Measurements from ENCODE around the gene GLRX3. TPM values are rescaled to one million over a fixed set of nuclear protein-coding genes. Genes with fewer than 3 reads are reported as not detected.

The GLRX3 gene
- total RNA-seq, 4 donors from 2014 or later = 41.0 to 68.0 (median 50.1) TPM

- Histone ChIP-seq H3K36me3 (peaks cover 0 to 42% of the 10 kb centered on the region in 2 donors), H3K4me3 (no peak overlapping the region), H3K9me3 (no peaks in the 10 kb centered on the region), H3K27me3 (no peaks in the 10 kb centered on the region), H3K4me1 (peaks cover 0 to 8% of the 10 kb centered on the region in 2 donors), H3K27ac (no peak overlapping the region)
- intact Hi-C loops (cut with DNase I; ENCODE audit: low total_unique reads) (no loop called here), in situ Hi-C loops (cut with MboI; ENCODE audit: low sequenced_read_pairs in 4 of 4) (loop anchor here in 2 of 4 donors (25.0 kb wide), 1 partner anchor 1710 kb away; no protein-coding TSS in a partner anchor)
- TF ChIP-seq, protein P1, sequence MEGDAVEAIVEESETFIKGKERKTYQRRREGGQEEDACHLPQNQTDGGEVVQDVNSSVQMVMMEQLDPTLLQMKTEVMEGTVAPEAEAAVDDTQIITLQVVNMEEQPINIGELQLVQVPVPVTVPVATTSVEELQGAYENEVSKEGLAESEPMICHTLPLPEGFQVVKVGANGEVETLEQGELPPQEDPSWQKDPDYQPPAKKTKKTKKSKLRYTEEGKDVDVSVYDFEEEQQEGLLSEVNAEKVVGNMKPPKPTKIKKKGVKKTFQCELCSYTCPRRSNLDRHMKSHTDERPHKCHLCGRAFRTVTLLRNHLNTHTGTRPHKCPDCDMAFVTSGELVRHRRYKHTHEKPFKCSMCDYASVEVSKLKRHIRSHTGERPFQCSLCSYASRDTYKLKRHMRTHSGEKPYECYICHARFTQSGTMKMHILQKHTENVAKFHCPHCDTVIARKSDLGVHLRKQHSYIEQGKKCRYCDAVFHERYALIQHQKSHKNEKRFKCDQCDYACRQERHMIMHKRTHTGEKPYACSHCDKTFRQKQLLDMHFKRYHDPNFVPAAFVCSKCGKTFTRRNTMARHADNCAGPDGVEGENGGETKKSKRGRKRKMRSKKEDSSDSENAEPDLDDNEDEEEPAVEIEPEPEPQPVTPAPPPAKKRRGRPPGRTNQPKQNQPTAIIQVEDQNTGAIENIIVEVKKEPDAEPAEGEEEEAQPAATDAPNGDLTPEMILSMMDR (IDR thresholded peaks at IDR 0.05 in 4 of 5, conservative IDR thresholded peaks at IDR 0.05 in 1 of 5) = no peak
- TF ChIP-seq POLR2A (IDR thresholded peaks at IDR 0.05) = no peak
- DNase-seq = no peak
- ATAC-seq = no peak
Observed at GRCh38 chr10:130177250-130177649, 41.1 kb downstream of the GLRX3 start.

DNA sequence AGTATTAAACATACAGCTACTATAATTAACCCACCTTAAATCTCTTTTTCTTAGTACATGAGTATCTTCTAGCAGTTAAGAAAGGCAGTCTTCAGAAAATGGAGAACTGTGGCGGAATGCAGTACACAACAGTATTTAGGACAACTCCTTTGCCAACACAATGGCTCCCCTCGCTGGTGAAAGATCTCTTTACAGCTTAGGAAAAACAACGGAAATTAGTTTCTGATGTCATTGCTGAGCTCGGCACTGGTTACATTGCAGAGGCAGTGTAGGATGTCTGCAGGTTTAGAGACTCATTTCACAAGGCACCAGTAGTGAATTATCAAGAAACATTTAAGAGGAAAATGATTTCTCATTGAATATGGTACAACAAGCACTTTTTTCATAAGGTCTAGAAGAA lies 43.4 kb downstream of the GLRX3 start:
- H3K27me3 ChIP-seq = no peaks in the 10 kb centered on the region
- TF ChIP-seq POLR2A (IDR thresholded peaks at IDR 0.05) = no peak
- TF ChIP-seq, protein P1 (IDR thresholded peaks at IDR 0.05 in 4 of 5, conservative IDR thresholded peaks at IDR 0.05 in 1 of 5) = peak in 1 of 5 experiments; percentile 11
- H3K36me3 ChIP-seq = peaks cover 0 to 65% of the 10 kb centered on the region in 2 donors
- peaks cover 0 to 8% of the 10 kb centered on the region in 2 donors for H3K4me1 ChIP-seq
- no peak for DNase-seq
- in situ Hi-C loops (cut with MboI; ENCODE audit: low sequenced_read_pairs in 4 of 4) = loop anchor here in 2 of 4 donors (25.0 kb wide), 1 partner anchor 1708 kb away; no protein-coding TSS in a partner anchor
- intact Hi-C loops (cut with DNase I; ENCODE audit: low total_unique reads) = no loop called here
- no peaks in the 10 kb centered on the region for H3K9me3 ChIP-seq
- no peak overlapping the region for H3K27ac ChIP-seq
- no peak overlapping the region for H3K4me3 ChIP-seq
- peak in 1 of 2 donors; percentile 55 for ATAC-seq

DNA sequence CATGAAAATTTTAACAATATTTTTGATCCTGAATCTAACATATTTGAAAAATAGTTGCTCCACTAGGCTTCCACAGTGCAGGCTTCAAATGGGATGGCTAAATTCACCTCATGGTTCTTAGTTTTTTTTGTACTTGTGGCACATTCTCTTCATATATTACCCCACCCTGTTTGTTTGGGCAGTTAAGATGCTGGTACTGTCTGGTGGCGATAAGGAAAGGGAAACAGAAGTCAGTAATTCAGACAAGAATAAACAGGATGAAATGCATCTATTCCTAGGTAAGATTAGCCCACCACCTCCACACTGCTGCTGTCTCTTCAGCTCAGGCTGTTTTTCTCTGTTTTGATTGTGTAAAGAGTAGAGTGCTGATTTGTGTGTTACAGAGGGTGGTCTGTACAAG lies 44.2 kb downstream of the GLRX3 start:
- Histone ChIP-seq H3K4me1 (peaks cover 0 to 8% of the 10 kb centered on the region in 2 donors), H3K36me3 (peaks cover 0 to 65% of the 10 kb centered on the region in 2 donors), H3K4me3 (no peak overlapping the region), H3K9me3 (no peaks in the 10 kb centered on the region), H3K27me3 (no peaks in the 10 kb centered on the region), H3K27ac (no peak overlapping the region)
- in situ Hi-C loops (cut with MboI; ENCODE audit: low sequenced_read_pairs in 4 of 4) = loop anchor here in 2 of 4 donors (25.0 kb wide), 1 partner anchor 1707 kb away; no protein-coding TSS in a partner anchor
- intact Hi-C loops (cut with DNase I; ENCODE audit: low total_unique reads) = no loop called here
- TF ChIP-seq, protein P1 (IDR thresholded peaks at IDR 0.05 in 4 of 5, conservative IDR thresholded peaks at IDR 0.05 in 1 of 5) = no peak
- TF ChIP-seq POLR2A (IDR thresholded peaks at IDR 0.05) = no peak
- ATAC-seq (no peak), DNase-seq (no peak)

DNA sequence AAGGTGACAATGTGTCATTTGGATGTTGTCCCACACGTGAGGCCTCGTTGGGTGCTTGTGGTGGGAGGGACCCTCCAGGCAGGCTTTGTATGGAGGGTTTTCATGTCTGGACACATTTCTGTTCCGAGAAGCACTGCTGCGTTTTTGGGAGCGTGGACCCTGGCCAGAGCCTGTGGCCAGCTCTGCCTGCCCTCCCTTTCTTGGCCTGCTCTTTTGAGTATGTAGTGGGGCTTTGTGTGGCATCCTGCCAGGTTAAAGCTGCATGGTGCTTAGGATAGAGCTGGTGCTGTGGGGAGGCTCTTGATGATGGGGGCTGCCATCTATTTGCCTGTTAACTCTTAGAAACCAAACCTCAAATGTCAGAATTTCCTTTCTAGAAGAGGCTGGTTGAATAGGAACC lies 45.7 kb downstream of the GLRX3 start:
- intact Hi-C loops (cut with DNase I; ENCODE audit: low total_unique reads) = no loop called here
- DNase-seq (no peak), ATAC-seq (no peak)
- no peaks in the 10 kb centered on the region for H3K9me3 ChIP-seq
- TF ChIP-seq, protein P1 (IDR thresholded peaks at IDR 0.05 in 4 of 5, conservative IDR thresholded peaks at IDR 0.05 in 1 of 5) = no peak
- TF ChIP-seq POLR2A (IDR thresholded peaks at IDR 0.05) = no peak
- H3K36me3 ChIP-seq = peaks cover 0 to 60% of the 10 kb centered on the region in 2 donors
- H3K4me3 ChIP-seq = no peak overlapping the region
- in situ Hi-C loops (cut with MboI; ENCODE audit: low sequenced_read_pairs in 4 of 4) = loop anchor here in 2 of 4 donors (25.0 kb wide), 1 partner anchor 1705 kb away; no protein-coding TSS in a partner anchor
- no peaks in the 10 kb centered on the region for H3K27me3 ChIP-seq
- peaks cover 0 to 8% of the 10 kb centered on the region in 2 donors for H3K4me1 ChIP-seq
- H3K27ac ChIP-seq = no peak overlapping the region

Measured in gastrocnemius medialis (tissue), 4 donors.